HG03108 (cell line): ENCODE measurements around the gene TCP11L1.
"Not testable (repeated sequence)": the region's sequence is repeated elsewhere in the genome, so short reads cannot be mapped to it uniquely, and the experiment has no call there.

Source experiments
- ATAC-seq: cut with Tn5 transposase; IDR thresholded peaks from one replicate; pipeline ENCODE4 v1.9.1; 2021; ENCODE audit warnings: moderate library complexity; ENCODE audit not compliant: unreplicated experiment

Gene TCP11L1

DNA sequence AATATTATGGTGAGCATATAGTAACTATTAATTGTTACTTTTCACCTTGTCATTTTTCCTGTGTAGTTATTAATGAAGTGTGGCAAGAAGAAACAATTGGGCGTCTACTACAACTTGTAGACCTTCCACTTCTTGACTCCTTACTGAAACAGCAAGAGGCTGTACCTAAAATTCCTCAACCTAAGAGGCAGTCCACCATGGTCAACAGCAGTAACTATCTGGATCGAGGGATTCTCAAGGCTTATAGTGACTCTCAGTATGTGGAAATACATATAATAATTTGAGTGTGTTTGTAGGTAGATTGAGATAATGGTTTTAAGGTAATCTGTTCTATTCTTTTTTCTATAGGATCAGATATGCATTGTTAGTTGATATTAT, 10.8 kb upstream of the TCP11L1 start:
- ATAC-seq, result no peak

DNA sequence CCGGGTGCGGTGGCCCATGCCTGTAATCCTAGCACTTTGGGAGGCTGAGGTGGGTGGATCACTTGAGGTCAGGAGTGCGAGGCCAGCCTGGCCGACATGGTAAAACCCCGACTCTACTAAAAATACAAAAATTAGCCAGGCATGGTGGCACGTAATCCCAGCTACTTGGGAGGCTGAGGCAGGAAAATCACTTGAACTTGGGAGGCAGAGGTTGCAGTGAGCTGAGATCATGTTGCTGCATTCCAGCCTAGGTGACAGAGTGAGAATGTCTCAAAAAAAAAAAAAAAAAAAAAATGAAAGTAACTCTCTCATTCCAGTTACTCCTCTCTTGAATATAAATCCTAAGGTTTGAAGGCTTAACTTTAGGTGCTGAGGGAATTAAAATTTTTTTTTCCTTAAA, 10.2 kb upstream of the TCP11L1 start:
- not testable (repeated sequence) for ATAC-seq

DNA sequence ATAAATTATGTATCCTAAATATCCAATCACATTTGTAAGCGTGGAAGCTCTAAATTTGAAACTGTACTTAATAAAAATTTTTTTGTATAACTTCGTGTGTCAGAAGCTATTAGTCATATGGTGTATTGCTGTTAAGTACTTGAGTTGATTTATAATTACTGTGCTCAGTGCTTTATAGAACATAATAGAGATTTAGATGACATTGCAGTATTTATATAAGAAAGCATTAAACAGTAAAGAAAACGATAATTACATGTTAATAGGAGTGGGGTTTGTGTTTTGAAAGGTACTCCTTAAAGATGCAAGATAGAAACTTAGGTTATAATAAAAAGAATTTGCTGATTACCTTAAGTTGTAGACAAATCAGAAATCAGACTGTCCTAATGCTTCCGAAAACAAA, 5.9 kb upstream of the TCP11L1 start:
- no peak for ATAC-seq

GRCh38 chr11:33035011-33035410, 4.4 kb upstream of the TCP11L1 start:
- ATAC-seq, result no peak

GRCh38 chr11:33040033-33040861, 875 bp downstream of the TCP11L1 start:
- no peak for ATAC-seq

- ATAC-seq, result no peak
Measured at GRCh38 chr11:33040862-33041453, 1.6 kb downstream of the TCP11L1 start.

DNA sequence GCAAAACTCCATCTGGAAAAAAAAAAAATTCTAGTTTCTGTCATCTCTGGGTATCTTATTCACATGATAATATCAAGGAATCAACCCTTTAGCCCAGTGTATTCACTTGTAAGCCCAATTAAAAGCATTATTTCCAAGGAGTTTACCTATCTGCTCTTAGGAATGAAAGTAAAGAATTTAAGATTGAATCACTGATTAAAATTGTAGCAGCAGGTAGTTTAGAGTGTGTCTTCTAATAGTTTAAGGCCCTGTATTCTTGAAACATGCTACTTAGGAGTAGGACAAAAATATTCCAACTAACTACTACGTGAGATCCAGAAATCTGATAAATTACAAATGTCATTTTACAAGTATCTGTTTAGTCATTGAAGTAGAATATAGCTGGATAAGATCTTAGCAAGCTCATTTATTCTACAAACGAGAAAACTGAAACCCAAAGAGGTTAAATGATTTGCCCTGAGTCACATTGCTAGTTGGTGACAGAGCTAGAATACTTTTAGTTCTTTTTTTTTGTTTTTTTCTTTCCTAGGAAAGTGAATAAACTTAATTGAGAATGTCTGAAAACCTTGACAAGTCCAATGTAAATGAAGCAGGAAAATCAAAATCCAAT, 4.0 kb downstream of the TCP11L1 start:
- ATAC-seq, result no peak

DNA sequence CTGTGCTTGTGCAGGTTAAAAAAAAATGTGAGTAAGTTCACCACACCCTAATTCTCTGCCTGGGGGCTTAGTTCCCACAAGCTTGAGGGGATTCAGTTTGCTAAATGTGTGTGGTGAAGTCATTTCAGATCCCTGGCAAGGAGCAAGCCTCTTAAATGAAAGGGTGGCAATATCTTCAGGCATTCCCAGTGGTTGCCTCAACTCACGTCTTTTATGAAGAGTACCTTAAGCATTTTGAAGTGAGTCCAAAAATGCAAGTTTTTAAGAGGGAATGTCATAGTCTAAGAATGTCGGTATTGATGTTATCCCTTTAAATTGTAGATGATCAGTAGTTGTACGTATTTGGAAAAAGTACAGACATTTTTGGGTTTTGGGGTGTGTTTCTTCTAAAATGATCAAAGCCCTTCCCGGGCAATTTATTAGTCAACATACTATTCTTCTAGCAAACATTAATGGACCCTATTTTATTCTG, 4.9 kb downstream of the TCP11L1 start:
- ATAC-seq, result no peak

DNA sequence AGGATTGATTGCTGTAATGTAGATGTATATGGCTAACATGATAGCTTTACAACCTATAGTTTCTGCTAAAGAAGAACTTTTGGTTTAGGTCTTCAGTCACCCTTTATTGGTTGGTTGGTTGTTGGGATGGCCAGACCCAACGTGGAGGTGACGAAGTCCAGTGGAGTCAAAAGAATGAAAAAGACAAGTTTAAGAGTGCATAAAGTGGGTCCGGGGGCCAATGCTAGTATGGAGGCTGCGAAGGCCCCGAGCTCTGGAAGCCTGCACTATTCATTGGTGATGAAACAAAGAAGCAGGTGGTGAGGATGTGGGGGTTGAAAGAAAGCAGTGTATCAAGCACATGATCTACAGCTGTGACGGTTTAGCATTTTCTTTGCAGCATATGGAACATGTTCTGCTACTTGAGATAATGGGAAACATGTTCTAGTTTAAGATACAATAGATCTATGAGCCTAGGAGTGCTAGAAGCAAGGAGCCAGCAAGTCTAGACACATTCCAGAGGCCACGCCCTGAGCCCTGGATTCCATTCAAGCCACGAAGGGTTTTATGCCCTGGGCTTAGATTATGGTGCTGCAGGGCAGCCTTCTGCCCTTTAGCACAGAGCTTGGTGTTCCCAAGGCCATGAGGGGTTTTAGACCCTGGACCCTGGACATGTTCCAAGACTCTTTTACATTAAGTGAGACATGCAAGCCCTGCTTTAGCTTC, 6.3 kb downstream of the TCP11L1 start:
- ATAC-seq, result no peak

DNA sequence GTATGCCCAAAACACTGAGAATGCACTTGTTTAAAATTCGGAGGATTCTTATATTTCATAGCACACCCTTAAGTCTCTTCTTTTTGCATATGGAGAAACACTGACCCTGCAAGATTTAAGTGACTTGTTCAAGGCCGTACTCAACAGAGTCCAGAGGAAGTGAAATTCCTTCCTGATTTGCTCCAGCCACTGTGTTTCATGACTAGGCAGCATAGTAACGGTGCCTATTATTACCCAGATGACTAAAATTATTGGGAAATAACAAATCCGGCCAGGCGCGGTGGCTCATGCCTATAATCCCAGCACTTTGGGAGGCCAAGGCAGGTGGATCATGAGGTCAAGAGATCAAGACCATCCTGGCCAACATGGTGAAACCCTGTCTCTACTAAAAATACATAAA, 9.3 kb downstream of the TCP11L1 start:
- not testable (repeated sequence) for ATAC-seq

DNA sequence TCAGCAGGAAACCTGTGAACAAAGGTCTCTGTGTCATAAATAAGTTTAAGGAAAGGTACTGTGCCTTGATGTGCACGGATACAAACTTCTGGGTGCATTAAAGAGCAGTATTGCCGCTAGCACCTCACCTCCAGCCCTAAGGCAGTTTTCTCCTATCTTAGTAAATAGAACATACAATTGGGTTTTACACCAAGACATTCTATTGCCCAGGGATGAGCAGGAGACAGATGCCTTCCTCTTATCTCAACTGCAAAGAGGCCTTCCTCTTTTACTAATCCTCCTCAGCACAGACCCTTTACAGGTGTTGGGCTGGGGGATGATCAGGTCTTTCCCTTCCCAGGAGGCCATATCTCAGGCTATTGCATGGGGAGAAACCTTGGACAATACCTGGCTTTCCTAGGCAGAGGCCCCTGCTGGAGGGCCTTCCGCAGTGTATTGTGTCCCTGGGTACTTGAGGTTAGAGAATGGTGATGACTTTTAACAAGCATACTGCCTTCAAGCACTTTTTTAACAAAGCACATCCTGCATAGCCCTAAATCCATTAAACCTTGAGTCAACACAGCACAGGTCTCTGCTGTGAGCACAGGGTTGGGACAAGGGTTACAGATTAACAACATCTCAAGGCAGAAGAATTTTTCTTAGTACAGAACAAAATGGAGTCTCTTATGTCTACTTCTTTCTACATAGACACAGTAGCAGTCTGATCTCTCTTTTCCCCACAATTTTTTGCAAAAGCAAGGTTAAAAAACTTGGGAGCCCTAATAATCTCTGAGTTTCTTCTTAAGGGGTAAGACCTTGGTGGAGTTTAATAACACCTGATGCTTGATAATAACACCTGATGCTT, 10.4 kb downstream of the TCP11L1 start:
- not testable (repeated sequence) for ATAC-seq

- ATAC-seq, result no peak
Measured at GRCh38 chr11:33052231-33052630, 12.9 kb downstream of the TCP11L1 start.

DNA sequence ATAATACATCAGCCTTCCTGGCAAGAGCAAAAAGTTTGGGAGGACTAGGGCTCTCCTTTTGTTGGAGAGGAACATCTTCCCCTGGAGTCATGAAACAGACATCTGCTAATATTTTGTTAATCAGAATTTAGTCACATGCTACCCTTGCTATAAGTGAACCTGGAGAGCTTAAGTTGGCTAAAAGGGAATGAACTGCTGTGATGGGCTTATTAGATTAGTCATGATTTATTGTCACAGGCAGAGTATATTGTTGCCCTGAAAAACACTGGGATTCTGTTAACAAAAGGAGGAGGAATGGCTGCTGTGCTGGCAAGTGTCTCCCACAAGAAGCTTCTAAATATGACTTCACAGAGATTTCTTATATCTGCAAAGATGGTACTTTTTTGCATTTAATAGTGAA, 16.0 kb downstream of the TCP11L1 start:
- ATAC-seq, result no peak

- ATAC-seq, result no peak
Measured at GRCh38 chr11:33057284-33057683, 17.9 kb downstream of the TCP11L1 start.

DNA sequence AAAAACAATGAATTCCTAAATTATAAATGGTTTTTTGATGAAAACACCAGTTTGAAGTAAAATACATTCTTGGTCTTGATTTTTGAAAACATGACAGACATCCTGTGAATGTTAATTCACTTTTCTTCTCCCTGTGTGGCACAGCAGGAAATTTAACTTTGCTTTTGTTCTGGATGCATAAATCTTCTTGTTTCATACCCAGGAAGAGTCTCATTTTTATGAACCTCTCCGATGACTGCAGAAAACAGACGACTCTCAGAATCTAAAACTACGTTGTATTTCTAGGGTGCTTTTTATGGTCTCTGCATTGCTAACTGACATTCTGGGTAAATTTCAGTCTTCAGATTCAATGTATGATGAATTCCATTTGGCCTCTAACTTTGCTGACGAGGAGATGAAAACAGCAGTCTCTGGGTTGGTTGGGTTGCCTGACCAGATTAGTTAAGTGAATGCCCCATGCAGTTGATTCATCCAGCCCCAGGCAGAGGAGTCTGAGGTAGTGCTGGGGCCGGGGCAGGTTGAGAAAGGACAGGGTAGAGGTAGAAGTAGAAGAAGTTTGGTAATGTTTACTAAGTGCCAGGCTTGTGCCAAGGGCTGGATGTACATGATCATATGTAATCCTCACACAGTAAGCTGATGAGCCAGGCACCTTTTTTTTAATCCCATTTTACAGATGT, 20.1 kb downstream of the TCP11L1 start:
- ATAC-seq, result no peak

GRCh38 chr11:33060271-33060670, 20.9 kb downstream of the TCP11L1 start:
- no peak for ATAC-seq

DNA sequence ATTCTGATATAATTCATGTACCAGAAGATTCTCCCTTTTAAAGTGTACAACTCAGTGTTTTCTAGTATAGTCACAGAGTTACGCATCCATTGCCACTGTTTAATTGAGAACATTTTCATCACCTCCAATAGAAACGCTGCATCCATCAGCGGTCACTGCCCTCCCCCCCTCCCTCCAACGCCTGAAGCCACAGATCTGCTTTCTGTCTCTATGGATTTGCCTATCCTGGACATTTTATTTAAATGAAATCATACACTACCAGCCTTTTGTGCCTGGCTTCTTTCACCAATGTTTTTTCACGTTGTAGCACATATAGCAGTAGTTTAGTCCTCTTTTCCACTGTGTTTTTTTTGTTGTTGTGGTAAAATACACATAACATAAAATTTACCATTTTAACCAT, 22.8 kb downstream of the TCP11L1 start:
- ATAC-seq, result no peak

DNA sequence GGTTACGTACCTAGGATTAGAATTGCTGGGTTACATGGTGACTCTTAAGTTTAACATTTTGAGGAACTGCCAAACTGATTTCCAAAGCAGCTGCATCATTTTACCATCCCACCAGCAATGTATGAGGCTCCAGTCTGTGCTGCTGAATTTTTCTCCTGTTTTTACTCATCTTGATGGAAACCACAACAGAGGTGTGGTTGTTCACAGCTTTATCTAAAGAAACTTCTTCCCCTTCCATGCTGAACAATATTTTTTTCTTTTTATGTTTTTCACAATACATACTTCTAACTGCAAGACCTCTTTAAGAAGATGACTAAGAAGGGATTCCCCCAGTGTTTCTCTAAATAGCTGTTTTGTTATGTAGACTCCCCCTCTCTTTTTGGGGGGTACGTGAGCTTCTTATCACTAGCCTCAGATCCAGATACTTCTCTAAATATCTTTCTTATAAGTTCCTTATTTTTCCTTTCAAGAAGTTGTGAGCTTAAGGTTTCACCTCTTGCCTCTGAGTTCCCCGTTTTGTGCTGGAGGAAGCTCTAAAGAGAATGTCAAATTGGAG, 24.0 kb downstream of the TCP11L1 start:
- ATAC-seq, result no peak

DNA sequence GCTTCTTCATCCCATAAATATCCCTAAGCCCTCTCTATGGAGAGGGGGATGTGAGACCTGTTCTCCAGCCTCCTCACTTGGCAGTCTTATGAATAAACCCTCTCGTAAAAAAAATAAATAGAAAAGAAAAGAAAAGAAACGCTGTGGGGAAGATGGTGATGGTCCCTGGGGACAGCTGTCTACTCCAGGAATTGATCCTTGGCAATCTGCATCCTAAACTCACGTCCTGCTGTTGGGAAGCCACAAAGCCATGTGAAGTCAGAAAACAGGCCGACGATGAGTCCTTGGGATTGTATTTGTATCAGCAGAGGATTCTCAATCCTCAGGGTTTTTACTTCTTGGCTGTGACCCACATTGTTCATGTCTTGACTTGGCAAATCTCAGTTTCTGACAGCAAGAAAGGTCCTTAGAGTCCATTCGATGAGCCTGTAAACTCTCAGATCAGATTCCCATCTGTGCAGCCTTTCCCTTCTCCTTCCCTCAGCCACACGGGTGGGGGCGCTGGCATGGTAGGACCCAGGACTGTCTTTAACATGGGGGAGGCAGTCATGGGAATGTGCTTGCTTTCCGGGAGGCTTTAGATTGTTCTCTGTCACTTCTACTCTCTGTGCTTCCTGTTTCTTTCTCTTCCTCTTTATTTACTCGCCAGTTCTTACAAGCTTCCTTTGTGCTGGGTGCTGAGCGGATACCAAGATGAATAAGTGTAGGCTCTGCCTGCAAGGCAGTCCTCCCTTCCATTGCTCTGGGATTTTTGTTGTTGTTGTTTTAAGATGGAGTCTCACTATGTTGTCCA, 24.9 kb downstream of the TCP11L1 start:
- ATAC-seq, result no peak
